Panc1 (cell line): ENCODE measurements around the gene ZNF600. TPM values are rescaled to one million over a fixed set of nuclear protein-coding genes. Genes with fewer than 3 reads are reported as not detected.
"Not testable (repeated sequence)": the region's sequence is repeated elsewhere in the genome, so short reads cannot be mapped to it uniquely, and the experiment has no call there.

Experiments used
- ATAC-seq: fragments of 200-7000 bp; cut with Tn5 transposase; 2 replicates; pipeline ENCODE4 v1.9.1; 2020; ENCODE audit warnings: mild to moderate bottlenecking, moderate library complexity
- BruUV-seq: library from RNA; stranded (reverse); fragments of 400-500 nt; replicated peaks from 2 replicates; lab custom pipeline; 2021; lab: Mats Ljungman, UMichigan
- CTCF ChIA-PET: fragments of 300-600 bp; sonication (Branson Sonifier 250); formaldehyde crosslinking; loops from one replicate; lab custom pipeline; 2022; ENCODE audit warnings: antibody characterized with exemption; lab: Charles Lee
- POLR2A ChIA-PET: fragments of 300-600 bp; sonication (Branson Sonifier 250); formaldehyde crosslinking; loops from one replicate; lab custom pipeline; 2022; ENCODE audit warnings: antibody characterized with exemption; lab: Charles Lee
- DNase-seq: peaks from one replicate; pipeline ENCODE4 v3.0.0-alpha.2; 2010; ENCODE audit warnings: low read depth, low spot score
- H3K27ac ChIP-seq: 2 replicates; pipeline ENCODE4 v1.5.1; 2011; ENCODE audit warnings: mild to moderate bottlenecking, low read length, inconsistent platforms
- H3K27me3 ChIP-seq: fragments of 200-500 bp; sonication (Bioruptor generic); 2 replicates; pipeline ENCODE4 v1.6.0; 2014; ENCODE audit warnings: low read length, inconsistent platforms; ENCODE audit not compliant: control insufficient read depth, insufficient read depth
- H3K36me3 ChIP-seq: fragments of 200-500 bp; sonication (Bioruptor generic); 2 replicates; pipeline ENCODE4 v1.5.1; 2014; ENCODE audit warnings: inconsistent platforms, mild to moderate bottlenecking, low read length, moderate library complexity; ENCODE audit not compliant: control insufficient read depth, insufficient read depth
- H3K4me1 ChIP-seq: 2 replicates; pipeline ENCODE4 v1.5.1; 2011; ENCODE audit warnings: inconsistent platforms, mild to moderate bottlenecking, low read length, moderate library complexity; ENCODE audit not compliant: control insufficient read depth, insufficient read depth
- H3K4me3 ChIP-seq, 2 experiments: 2 replicates each; pipeline ENCODE4 v1.5.1; 2011 to 2012; ENCODE audit warnings: low read depth in 2 of 2, low read length in 2 of 2, mild to moderate bottlenecking in 2 of 2, inconsistent platforms in 1 of 2, moderate library complexity in 1 of 2
- H3K9me3 ChIP-seq: fragments of 200-500 bp; sonication (Bioruptor generic); 2 replicates; pipeline ENCODE4 v1.5.1; 2014; ENCODE audit warnings: low read depth, mild to moderate bottlenecking, inconsistent platforms, low read length, moderate library complexity; ENCODE audit not compliant: control insufficient read depth, insufficient read depth
- in situ Hi-C: cut with HindIII; loops from 2 replicates; pipeline ENCODE4 v1.10.0; 2016; ENCODE audit warnings: low sequenced_read_pairs, low pct_unique_long_range_greater_than_20kb
- intact Hi-C: fragments of 100-400 bp; cut with micrococcal nuclease; formaldehyde crosslinking; loops from one replicate; pipeline ENCODE4 v1.10.0; 2022; ENCODE audit not compliant: unreplicated experiment
- total RNA-seq: library from RNA; stranded (reverse); gene quantifications from one replicate; pipeline ENCODE4 v1.2.1, GENCODE V29; 2021; ENCODE audit not compliant: unreplicated experiment

Gene ZNF600
- total RNA-seq, 1 experiment from 2014 or later, result 13.6 TPM

- H3K4me3 ChIP-seq, BruUV-seq, DNase-seq, CTCF ChIA-PET, H3K27me3 ChIP-seq, in situ Hi-C loops, POLR2A ChIA-PET, ATAC-seq, H3K9me3 ChIP-seq, H3K36me3 ChIP-seq, H3K27ac ChIP-seq, intact Hi-C loops, H3K4me1 ChIP-seq: not testable (repeated sequence)
These were observed 70.7 kb downstream of the ZNF600 start for GRCh38 chr19:52715902-52716301.

GRCh38 chr19:52715330-52715729 lies 71.3 kb downstream of the ZNF600 start:
- H3K27me3 ChIP-seq, DNase-seq, in situ Hi-C loops, H3K36me3 ChIP-seq, POLR2A ChIA-PET, H3K4me1 ChIP-seq, H3K4me3 ChIP-seq, BruUV-seq, CTCF ChIA-PET, H3K27ac ChIP-seq, intact Hi-C loops, H3K9me3 ChIP-seq, ATAC-seq: not testable (repeated sequence)

Other genes starting within 250 kb of the ZNF600 start
- 16.4 TPM for gene ZNF701, start 216.5 kb downstream of the ZNF600 start, total RNA-seq
- gene ZNF83, start 148.4 kb downstream of the ZNF600 start, total RNA-seq, result 31.9 TPM
- 16.6 TPM for gene ZNF611, start 51.7 kb downstream of the ZNF600 start, total RNA-seq
- gene ZNF28, start 34.8 kb upstream of the ZNF600 start, total RNA-seq, result 26.7 TPM
- gene ZNF468, start 70.8 kb upstream of the ZNF600 start, total RNA-seq, result 27.5 TPM
- gene ZNF320, start 110.8 kb upstream of the ZNF600 start, total RNA-seq, result 10.2 TPM
- gene ZNF888, start 136.6 kb upstream of the ZNF600 start, total RNA-seq, result 7.4 TPM
- 7.1 TPM for gene ZNF816, start 176.1 kb upstream of the ZNF600 start, total RNA-seq
- gene ERVV-1, start 227.1 kb upstream of the ZNF600 start, total RNA-seq, result not detected